Epithelial cell of proximal tubule (primary cell): Measurements from ENCODE around the gene PLEK. TPM values are rescaled to one million over a fixed set of nuclear protein-coding genes. Genes with fewer than 3 reads are reported as not detected.
"Not testable (repeated sequence)": the region's sequence is repeated elsewhere in the genome, so short reads cannot be mapped to it uniquely, and the experiment has no call there.

Experiments used
- DNase-seq: peaks from one replicate; pipeline ENCODE4 v3.0.0-alpha.2; 2011; ENCODE audit warnings: low read depth
- H3K4me3 ChIP-seq: 2 replicates; pipeline ENCODE4 v1.5.1; 2011; ENCODE audit warnings: low read depth, mild to moderate bottlenecking, low read length
- CTCF ChIP-seq: conservative IDR thresholded peaks from 2 replicates; pipeline ENCODE4 v1.5.1; 2012; ENCODE audit warnings: low read depth, mild to moderate bottlenecking, low read length
- total RNA-seq: library from RNA; depleted of rRNA; stranded (reverse); fragments of >200 nt; gene quantifications from 2 replicates; pipeline ENCODE4 v1.2.3, GENCODE V29; 2015

Gene PLEK
- total RNA-seq, 1 donor from 2014 or later = not detected

- no peak for DNase-seq
- no peak overlapping the region for H3K4me3 ChIP-seq
- TF ChIP-seq CTCF = no peak
These were observed 24.1 kb upstream of the PLEK start for GRCh38 chr2:68341062-68341329.

DNA sequence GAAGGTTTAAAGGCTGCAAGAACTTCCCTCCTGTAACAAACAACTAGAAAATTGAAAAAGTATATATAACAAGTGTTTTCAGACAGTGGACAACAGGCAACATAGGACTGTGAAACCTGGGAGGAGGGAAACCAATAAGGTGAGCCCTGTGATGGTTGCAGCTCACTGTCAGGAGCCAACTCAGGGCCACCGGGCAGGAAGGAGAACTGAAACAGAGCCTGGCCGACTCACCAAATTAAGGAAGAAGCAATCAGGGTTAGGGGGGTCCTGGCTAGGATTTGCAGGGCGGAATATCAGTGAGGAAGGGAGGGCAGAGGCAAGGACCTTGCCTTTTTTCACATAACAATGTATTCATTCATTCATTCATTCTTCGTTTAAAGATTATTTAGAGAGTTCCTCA lies 23.5 kb upstream of the PLEK start:
- no peak for DNase-seq
- no peak for TF ChIP-seq CTCF

DNA sequence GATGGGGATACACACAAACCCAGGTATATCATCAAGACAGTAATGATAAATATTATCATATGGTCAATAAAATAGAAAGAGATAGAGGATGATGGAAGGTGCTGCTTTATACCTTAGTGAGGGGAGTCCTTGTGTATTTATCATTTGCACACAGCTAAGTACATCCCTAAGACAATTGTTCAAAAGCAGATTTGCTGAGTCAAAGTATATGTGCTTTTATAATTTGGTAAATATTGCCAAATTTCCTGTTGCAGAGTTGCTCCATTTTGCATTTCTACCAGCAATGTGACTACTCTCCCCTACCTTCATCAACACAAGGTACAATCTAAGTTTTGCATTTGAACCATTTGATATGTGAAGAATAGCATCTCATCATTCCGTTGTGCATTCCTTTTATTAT lies 22.6 kb upstream of the PLEK start:
- no peak overlapping the region for H3K4me3 ChIP-seq
- DNase-seq = no peak
- no peak for TF ChIP-seq CTCF

More for the DNA sequence above, 23.5 kb upstream of the PLEK start:
- H3K4me3 ChIP-seq = no peak overlapping the region

DNA sequence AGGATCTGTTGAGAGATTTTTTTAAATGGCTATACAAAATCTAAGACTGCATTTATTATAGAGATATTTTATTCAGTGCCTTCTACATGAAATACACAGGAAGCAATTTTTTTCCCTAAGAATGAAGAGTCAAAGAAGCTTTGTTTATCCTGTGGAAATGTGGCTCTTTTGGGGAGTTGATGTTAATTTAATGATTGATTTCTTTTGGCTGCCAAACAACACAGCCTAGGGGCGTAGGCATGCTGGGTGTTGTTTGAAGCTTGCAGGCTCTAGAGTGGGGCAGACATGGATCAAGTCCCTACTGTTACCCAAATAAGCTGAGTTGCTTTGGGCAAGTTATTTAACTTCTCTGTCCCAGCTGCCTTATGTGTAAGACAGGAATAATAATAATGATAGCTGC lies 21.1 kb upstream of the PLEK start:
- no peak for TF ChIP-seq CTCF
- no peak for DNase-seq

GRCh38 chr2:68345129-68345875 lies 19.8 kb upstream of the PLEK start:
- H3K4me3 ChIP-seq = no peak overlapping the region
- DNase-seq = no peak
- TF ChIP-seq CTCF = no peak

More for the DNA sequence above, 21.1 kb upstream of the PLEK start:
- no peak overlapping the region for H3K4me3 ChIP-seq

DNA sequence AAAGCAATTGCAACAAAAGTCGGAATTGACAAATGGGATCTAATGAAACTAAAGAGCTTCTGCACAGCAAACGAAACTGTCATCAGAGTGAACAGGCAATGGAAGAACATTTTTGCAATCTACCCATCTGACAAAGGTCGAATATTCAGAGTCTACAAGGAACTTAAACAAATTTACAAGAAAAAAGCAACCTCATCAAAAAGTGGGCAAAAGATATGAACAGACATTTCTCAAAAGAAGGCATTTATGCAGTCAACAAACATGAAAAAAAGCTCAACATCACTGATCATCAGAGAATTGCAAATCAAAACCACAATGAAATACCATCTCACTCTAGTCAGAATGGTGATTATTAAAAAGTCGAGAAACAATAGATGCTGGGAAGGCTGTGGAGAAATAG lies 16.0 kb upstream of the PLEK start:
- DNase-seq, H3K4me3 ChIP-seq: not testable (repeated sequence)

GRCh38 chr2:68351997-68352396 lies 13.1 kb upstream of the PLEK start:
- no peak for DNase-seq
- no peak for TF ChIP-seq CTCF
- H3K4me3 ChIP-seq = no peak overlapping the region
